Hepatocyte (in vitro differentiated cells): Measurements from ENCODE around the gene FMO1.

Experiments used
- CTCF ChIP-seq: fragments of 200-600 bp; sonication (generic); IDR thresholded peaks from 2 replicates; pipeline ENCODE4 v1.5.1; 2016; ENCODE audit warnings: antibody characterized with exemption, mild to moderate bottlenecking; ENCODE audit not compliant: poor library complexity
- EZH2 ChIP-seq: fragments of 200-600 bp; sonication (generic); IDR thresholded peaks from 2 replicates; pipeline ENCODE4 v1.6.1; 2016; ENCODE audit warnings: antibody characterized with exemption, mild to moderate bottlenecking, borderline replicate concordance
- EZH2phosphoT487 ChIP-seq: fragments of 200-600 bp; sonication (generic); IDR thresholded peaks from one replicate; pipeline ENCODE4 v1.6.1; 2018; ENCODE audit warnings: antibody characterized with exemption, mild to moderate bottlenecking, low read depth, moderate library complexity; ENCODE audit not compliant: unreplicated experiment, severe bottlenecking

- no peak for TF ChIP-seq EZH2phosphoT487
- TF ChIP-seq CTCF, result no peak
- no peak for TF ChIP-seq EZH2
Measured at GRCh38 chr1:171258943-171259342, 10.6 kb downstream of the FMO1 start.
